Keratinocyte (primary cell): ENCODE results near the gene HCAR2.

Experiments used
- CTCF ChIP-seq, 3 experiments: IDR thresholded peaks in 1 of 3; conservative IDR thresholded peaks in 1 of 3; optimal IDR thresholded peaks in 1 of 3; 2 replicates in 2 of 3; 3 replicates in 1 of 3; pipeline versions ENCODE3 to v1.5.1; 2011; ENCODE audit warnings: low read length in 3 of 3, mild to moderate bottlenecking in 3 of 3, moderate library complexity in 2 of 3, control low read depth in 1 of 3, inconsistent platforms in 1 of 3; ENCODE audit not compliant: insufficient read depth in 2 of 3; ENCODE audit errors: extremely low read depth in 1 of 3
- EZH2 ChIP-seq: IDR thresholded peaks from one replicate; pipeline ENCODE4 v1.6.1; 2012; ENCODE audit warnings: inconsistent platforms, mild to moderate bottlenecking, low read length, moderate library complexity

- TF ChIP-seq CTCF (optimal IDR thresholded peaks at IDR 0.05 in 1 of 3, IDR thresholded peaks at IDR 0.05 in 1 of 3, conservative IDR thresholded peaks at IDR 0.05 in 1 of 3; ENCODE audit: extremely low read depth in 1 of 3, insufficient read depth in 2 of 3, low read length in 3 of 3), result no peak
- TF ChIP-seq EZH2, result no peak
Observed at GRCh38 chr12:122691566-122691965, 11.6 kb downstream of the HCAR2 start.
